CD4-positive, alpha-beta T cell treated with Interleukin-4 for 4 hours (primary cell): ENCODE measurements around the gene LY6G5B.

ENCODE experiments used
- DNase-seq: peaks from one replicate; pipeline ENCODE4 v3.0.0-alpha.2; 2020

Gene LY6G5B

GRCh38 chr6:31642798-31643570 lies 26.8 kb upstream of the LY6G5B start:
- DNase-seq = no peak

GRCh38 chr6:31643818-31644454 lies 25.8 kb upstream of the LY6G5B start:
- DNase-seq = no peak

GRCh38 chr6:31645325-31645724 lies 24.5 kb upstream of the LY6G5B start:
- no peak for DNase-seq

DNA sequence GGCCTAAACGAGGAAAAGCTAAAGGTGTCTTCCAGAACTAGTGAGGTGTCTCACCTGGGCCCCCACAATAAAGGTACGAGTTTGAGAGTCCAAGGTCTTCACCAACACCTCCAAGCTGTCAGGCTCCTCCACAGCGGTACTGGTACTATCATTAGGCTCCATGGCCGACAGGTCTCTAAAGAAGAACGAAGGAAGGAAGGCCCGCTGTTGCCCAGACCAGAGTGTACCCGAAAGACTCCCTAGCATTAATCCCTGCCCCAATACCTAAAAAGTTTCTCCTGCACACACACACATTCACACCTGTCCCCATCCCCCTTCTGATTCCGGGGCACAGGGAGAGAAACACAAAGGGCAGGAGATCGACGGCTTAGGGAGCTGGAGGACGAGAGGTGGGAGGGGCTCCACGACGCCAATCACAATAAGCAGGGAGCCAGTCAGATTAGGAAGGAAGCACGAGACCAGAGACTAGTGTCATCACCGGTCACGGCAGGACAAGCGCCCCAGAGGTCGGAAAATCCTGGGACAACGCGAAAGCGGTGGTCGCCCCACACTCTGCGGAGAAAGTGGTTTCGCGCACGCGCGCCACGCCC lies 18.1 kb upstream of the LY6G5B start:
- peak; percentile 51 for DNase-seq

- DNase-seq = no peak
Measured at GRCh38 chr6:31652925-31653724, 16.7 kb upstream of the LY6G5B start.

- no peak for DNase-seq
Measured at GRCh38 chr6:31654574-31655348, 15.0 kb upstream of the LY6G5B start.

GRCh38 chr6:31655349-31656237 lies 14.2 kb upstream of the LY6G5B start, which contains the start of gene APOM:
Gene APOM, plus strand, starts transcription at chr6:31655894. Its CDS starts 73 bp downstream, at chr6:31655967.
- no peak for DNase-seq

DNA sequence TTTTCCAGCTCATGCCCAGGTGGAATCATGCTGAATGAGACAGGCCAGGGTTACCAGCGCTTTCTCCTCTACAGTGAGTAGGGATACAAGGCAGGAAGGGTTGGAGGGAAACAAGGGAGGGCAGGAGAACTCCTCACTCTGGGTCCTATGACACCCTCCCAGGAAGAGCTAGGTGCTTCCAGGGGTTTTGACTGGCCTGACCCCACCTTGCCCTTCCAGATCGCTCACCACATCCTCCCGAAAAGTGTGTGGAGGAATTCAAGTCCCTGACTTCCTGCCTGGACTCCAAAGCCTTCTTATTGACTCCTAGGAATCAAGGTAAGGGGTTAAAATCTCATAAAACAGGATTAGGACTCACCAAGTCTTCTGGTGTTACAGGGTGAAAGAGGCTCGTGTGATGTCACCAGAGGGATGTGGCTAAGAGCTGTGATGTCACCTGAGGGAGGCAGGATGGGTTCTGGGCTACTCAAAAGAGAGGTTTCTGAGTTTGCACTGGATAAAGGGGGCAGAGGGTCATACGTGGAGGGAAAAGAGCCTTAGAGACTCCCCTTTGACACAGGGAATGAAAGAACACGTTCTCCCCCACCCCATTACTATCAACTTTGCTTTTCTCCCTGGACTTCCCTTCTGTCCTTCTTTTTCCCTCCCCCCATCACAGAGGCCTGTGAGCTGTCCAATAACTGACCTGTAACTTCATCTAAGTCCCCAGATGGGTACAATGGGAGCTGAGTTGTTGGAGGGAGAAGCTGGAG lies 12.2 kb upstream of the LY6G5B start:
- peak; percentile 29 for DNase-seq

DNA sequence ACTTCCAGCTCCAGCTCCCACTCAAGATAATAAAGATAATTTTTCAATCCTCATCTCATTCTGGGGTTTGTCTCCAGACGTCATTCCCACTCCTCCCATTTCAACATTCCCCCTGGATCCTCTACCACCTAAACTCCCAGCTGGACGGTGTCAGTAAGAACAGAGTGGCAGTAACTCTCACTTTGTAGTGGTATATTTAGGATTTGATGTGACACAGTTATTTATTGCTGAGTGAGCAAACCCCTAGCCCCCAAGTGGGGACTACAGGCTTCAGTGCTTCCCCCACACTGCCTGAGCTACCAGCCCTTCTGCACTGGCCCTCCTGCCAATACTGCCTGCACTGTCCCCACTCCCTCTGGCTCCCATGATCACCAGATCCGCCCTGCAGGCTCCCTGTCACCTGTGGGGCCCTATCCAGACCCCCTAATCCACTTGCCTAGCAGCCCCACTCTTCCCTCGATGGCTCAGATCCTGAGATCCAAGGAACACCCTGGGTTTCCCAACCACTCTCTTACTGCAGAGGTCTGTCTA lies 11.6 kb upstream of the LY6G5B start:
- no peak for DNase-seq

- DNase-seq = no peak
Measured at GRCh38 chr6:31658983-31659648, 10.7 kb upstream of the LY6G5B start.

DNA sequence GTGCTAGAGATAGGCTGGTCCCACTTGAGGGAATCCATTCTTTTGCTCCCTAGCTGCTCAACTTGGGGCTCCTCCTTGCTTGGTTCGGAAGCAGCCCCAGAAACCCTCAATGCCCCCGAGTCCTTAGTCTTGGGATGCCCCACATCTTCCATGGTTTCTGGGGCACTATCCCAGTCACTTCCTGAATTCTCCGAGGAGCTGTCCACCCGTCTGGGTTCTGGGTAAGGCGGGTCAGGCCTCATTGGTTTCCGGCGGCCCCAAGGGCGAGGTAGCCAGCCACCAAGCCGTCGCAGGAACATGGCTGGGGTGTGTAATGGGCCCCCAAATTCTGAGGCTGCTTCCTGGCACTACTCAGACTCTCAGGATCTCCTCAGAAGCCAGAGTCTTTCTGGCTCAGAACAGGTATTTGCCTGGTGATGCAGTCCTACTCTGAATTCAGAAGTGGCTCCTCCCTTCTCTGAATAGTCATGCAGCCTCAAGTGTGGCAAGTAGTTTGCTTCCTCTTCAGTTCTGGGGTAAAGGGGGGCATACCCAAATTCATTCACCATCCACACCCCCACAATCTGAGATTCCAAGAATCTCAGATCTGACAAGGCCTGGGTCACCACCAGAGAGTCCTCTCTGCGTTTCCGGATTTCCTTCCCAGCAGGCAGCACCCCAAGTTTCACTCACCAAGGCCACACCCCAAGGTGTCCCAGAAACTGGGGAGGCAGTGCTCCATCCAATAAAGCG lies 10.0 kb upstream of the LY6G5B start:
- peak; percentile 57 for DNase-seq

GRCh38 chr6:31660381-31661261 lies 9.2 kb upstream of the LY6G5B start, which contains the start of gene C6orf47:
Gene C6orf47, minus strand, starts transcription at chr6:31660778. Its CDS starts 831 bp downstream, at chr6:31659947.
- peak; percentile 71 for DNase-seq

DNA sequence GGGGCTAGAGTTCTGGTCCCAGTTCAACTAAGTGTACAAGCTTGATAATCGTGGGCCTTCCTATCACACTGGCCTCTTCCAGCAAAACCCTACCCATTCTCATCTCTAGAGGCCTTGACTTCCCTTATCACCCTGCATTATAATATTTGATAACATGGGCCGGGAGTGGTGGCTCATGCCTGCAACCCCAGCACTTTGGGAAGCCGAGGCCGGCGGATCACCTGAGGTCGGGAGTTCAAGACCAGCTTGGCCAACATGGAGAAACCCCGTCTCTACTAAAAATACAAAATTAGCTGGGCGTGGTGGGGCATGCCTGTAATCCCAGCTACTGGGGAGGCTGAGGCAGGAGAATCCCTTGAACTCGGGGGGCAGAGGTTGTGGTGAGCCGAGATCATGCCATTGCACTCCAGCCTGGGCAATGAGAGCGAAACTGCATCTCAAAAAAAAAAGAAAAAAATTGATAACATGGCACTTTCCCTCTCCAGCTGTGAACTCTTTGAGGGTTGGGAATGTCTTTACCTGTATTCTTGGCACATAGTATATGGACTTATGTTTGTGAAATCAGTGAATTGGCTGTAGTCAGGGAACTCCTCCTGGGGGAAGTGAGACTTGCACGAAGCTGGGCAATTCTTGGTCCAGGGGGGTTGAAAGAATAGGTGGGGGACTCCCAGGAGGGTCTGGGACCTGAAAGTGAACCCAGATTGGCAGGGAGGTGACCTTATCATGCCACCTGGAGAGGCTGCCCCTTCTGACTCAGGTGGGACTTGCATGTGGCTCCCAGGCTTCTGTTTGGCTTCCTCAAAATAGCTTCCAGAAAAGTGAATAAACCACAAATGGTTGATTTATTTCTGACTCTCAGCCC lies 8.3 kb upstream of the LY6G5B start:
- no peak for DNase-seq

DNA sequence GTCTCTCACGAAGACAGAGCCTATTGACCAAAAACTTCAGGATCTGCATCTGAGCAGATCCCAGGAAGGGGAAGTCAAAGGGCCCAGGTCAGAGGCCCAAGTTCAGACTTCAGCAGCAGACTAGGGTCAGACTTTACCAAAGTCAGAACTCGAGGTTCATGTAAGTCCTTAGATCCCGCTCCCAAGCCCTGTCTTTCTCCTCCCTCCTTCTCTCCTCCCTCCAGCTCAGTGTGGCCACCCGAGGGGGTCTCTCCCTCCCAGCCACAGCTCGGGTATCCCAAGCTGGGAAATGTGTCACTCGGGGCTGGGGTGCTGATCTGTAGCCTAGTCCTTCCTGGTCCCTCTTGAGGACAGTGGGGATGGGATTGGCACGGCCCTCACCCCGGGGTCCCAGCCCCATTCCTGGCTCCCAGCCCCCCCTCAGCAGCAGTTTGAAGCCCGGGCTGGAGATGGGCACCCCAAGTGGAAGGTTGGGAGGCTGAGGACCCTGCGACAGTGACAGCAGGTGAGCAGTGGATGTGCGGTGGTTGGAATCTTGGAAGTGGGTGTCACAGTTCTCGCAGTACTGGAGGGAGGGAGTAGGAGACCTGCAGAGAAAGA lies 7.6 kb upstream of the LY6G5B start:
- no peak for DNase-seq

GRCh38 chr6:31663126-31663960 lies 6.4 kb upstream of the LY6G5B start:
- DNase-seq = no peak
